Neural progenitor cell (in vitro differentiated cells): ENCODE results near the gene NEU4. TPM values are rescaled to one million over a fixed set of nuclear protein-coding genes. Genes with fewer than 3 reads are reported as not detected.

Experiments used
- DNase-seq: peaks from one replicate; pipeline ENCODE4 v3.0.0-alpha.2; 2016; ENCODE audit warnings: low spot score
- H2AFZ ChIP-seq: fragments of 200-600 bp; sonication (generic); replicated peaks from 2 replicates; pipeline ENCODE4 v1.6.1; 2016; ENCODE audit warnings: antibody characterized with exemption
- H3F3A ChIP-seq: fragments of 200-600 bp; sonication (generic); 2 replicates; pipeline ENCODE4 v1.6.1; 2016; ENCODE audit warnings: antibody characterized with exemption, low read depth
- H3K27ac ChIP-seq: fragments of 200-600 bp; sonication (generic); 2 replicates; pipeline ENCODE4 v1.5.1; 2016; ENCODE audit warnings: mild to moderate bottlenecking
- H3K27me3 ChIP-seq: fragments of 200-600 bp; sonication (generic); 2 replicates; pipeline ENCODE4 v1.6.1; 2016; ENCODE audit warnings: mild to moderate bottlenecking, moderate library complexity
- H3K36me3 ChIP-seq: fragments of 200-600 bp; sonication (generic); 2 replicates; pipeline ENCODE4 v1.5.1; 2016
- H3K4me1 ChIP-seq: fragments of 200-600 bp; sonication (generic); 2 replicates; pipeline ENCODE4 v1.6.1; 2016; ENCODE audit warnings: mixed run types
- H3K4me2 ChIP-seq: fragments of 200-600 bp; sonication (generic); 2 replicates; pipeline ENCODE4 v1.6.1; 2016
- H3K4me3 ChIP-seq: fragments of 200-600 bp; sonication (generic); 2 replicates; pipeline ENCODE4 v1.5.1; 2016
- H3K79me2 ChIP-seq: fragments of 200-600 bp; sonication (generic); 2 replicates; pipeline ENCODE4 v1.6.1; 2016; ENCODE audit warnings: low read depth
- H3K9ac ChIP-seq: fragments of 200-600 bp; sonication (generic); 2 replicates; pipeline ENCODE4 v1.6.1; 2016
- H3K9me3 ChIP-seq: fragments of 200-600 bp; sonication (generic); 2 replicates; pipeline ENCODE4 v1.5.1; 2016; ENCODE audit warnings: low read depth
- H4K20me1 ChIP-seq: fragments of 200-600 bp; sonication (generic); 2 replicates; pipeline ENCODE4 v1.6.1; 2016; ENCODE audit warnings: low read depth
- H3K27ac Mint-ChIP-seq: 3 replicates; pipeline ENCODE4 v1.8.0; 2021; ENCODE audit warnings: mixed read lengths
- H3K27me3 Mint-ChIP-seq: 2 replicates; pipeline ENCODE4 v1.8.0; 2022; ENCODE audit warnings: low read depth, mild to moderate bottlenecking, inconsistent platforms, moderate library complexity, mixed read lengths; ENCODE audit not compliant: insufficient read depth
- H3K36me3 Mint-ChIP-seq: 3 replicates; pipeline ENCODE4 v1.8.0; 2021; ENCODE audit warnings: mixed read lengths
- H3K4me1 Mint-ChIP-seq: 3 replicates; pipeline ENCODE4 v1.8.0; 2021; ENCODE audit warnings: mixed read lengths
- H3K4me3 Mint-ChIP-seq: 3 replicates; pipeline ENCODE4 v1.8.0; 2021; ENCODE audit warnings: mild to moderate bottlenecking, moderate library complexity, mixed read lengths
- H3K9me3 Mint-ChIP-seq: 3 replicates; pipeline ENCODE4 v1.8.0; 2020; ENCODE audit warnings: mixed read lengths
- CTCF ChIP-seq: fragments of 200-600 bp; sonication (generic); IDR thresholded peaks from 2 replicates; pipeline ENCODE4 v1.5.1; 2017; ENCODE audit warnings: antibody characterized with exemption, mild to moderate bottlenecking
- EZH2 ChIP-seq: fragments of 200-600 bp; sonication (generic); IDR thresholded peaks from 2 replicates; pipeline ENCODE4 v1.6.1; 2017; ENCODE audit warnings: antibody characterized with exemption, mild to moderate bottlenecking, moderate library complexity
- EZH2phosphoT487 ChIP-seq: fragments of 200-600 bp; sonication (generic); IDR thresholded peaks from 2 replicates; pipeline ENCODE4 v1.6.1; 2017; ENCODE audit warnings: antibody characterized with exemption
- total RNA-seq: library from RNA; depleted of rRNA; stranded (reverse); fragments of >200 nt; gene quantifications from 2 replicates; pipeline ENCODE4 v1.2.3, GENCODE V29; 2015; ENCODE audit warnings: low replicate concordance

NEU4 gene
- total RNA-seq, 1 donor from 2014 or later: not detected

GRCh38 chr2:241796610-241797138, 12.3 kb upstream of the NEU4 start:
- peaks cover 2% of the 10 kb centered on the region for H3K36me3 Mint-ChIP-seq
- no peak overlapping the region for H3K27ac ChIP-seq
- H3K4me1 Mint-ChIP-seq: no peaks in the 10 kb centered on the region
- no peak overlapping the region for H3K27ac Mint-ChIP-seq
- no peaks in the 10 kb centered on the region for H3K79me2 ChIP-seq
- no peaks in the 10 kb centered on the region for H3F3A ChIP-seq
- no peak overlapping the region for H3K4me3 Mint-ChIP-seq
- H3K4me2 ChIP-seq: no peak overlapping the region
- peaks cover 8% of the 10 kb centered on the region for H3K9me3 Mint-ChIP-seq
- H3K9me3 ChIP-seq: no peaks in the 10 kb centered on the region
- H3K36me3 ChIP-seq: no peaks in the 10 kb centered on the region
- H4K20me1 ChIP-seq: no peaks in the 10 kb centered on the region
- no peak overlapping the region for H3K9ac ChIP-seq
- TF ChIP-seq CTCF (no peak), EZH2 (no peak), EZH2phosphoT487 (no peak)
- H3K4me3 ChIP-seq: no peak overlapping the region
- H2AFZ ChIP-seq: no peak overlapping the region
- no peak for DNase-seq
- no peaks in the 10 kb centered on the region for H3K27me3 ChIP-seq
- peaks cover 9% of the 10 kb centered on the region for H3K27me3 Mint-ChIP-seq
- no peaks in the 10 kb centered on the region for H3K4me1 ChIP-seq

- no peaks in the 10 kb centered on the region for H3K27me3 ChIP-seq
- H3K4me3 ChIP-seq: no peak overlapping the region
- H4K20me1 ChIP-seq: no peaks in the 10 kb centered on the region
- no peak for TF ChIP-seq CTCF
- no peak for TF ChIP-seq EZH2
- TF ChIP-seq EZH2phosphoT487: no peak
- peaks cover 8% of the 10 kb centered on the region for H3K9me3 Mint-ChIP-seq
- no peaks in the 10 kb centered on the region for H3K4me1 ChIP-seq
- H3K27me3 Mint-ChIP-seq: peaks cover 9% of the 10 kb centered on the region
- no peaks in the 10 kb centered on the region for H3K36me3 ChIP-seq
- H3K4me1 Mint-ChIP-seq: no peaks in the 10 kb centered on the region
- H3K9ac ChIP-seq: no peak overlapping the region
- H3K4me2 ChIP-seq: no peak overlapping the region
- no peaks in the 10 kb centered on the region for H3F3A ChIP-seq
- no peak overlapping the region for H2AFZ ChIP-seq
- no peak overlapping the region for H3K27ac Mint-ChIP-seq
- H3K79me2 ChIP-seq: no peaks in the 10 kb centered on the region
- no peaks in the 10 kb centered on the region for H3K9me3 ChIP-seq
- no peak overlapping the region for H3K4me3 Mint-ChIP-seq
- DNase-seq: no peak
- no peak overlapping the region for H3K27ac ChIP-seq
- H3K36me3 Mint-ChIP-seq: peaks cover 2% of the 10 kb centered on the region
Observed at GRCh38 chr2:241797441-241798080, 11.4 kb upstream of the NEU4 start.

GRCh38 chr2:241798081-241798630, 10.8 kb upstream of the NEU4 start:
- no peak for DNase-seq
- TF ChIP-seq EZH2phosphoT487 (no peak), EZH2 (no peak), CTCF (no peak)
- peaks cover 5% of the 10 kb centered on the region for H3K27me3 ChIP-seq
- H3K9me3 ChIP-seq: no peaks in the 10 kb centered on the region
- H3K27ac Mint-ChIP-seq: no peak overlapping the region
- H3K4me1 Mint-ChIP-seq: no peaks in the 10 kb centered on the region
- no peak overlapping the region for H3K4me3 Mint-ChIP-seq
- no peaks in the 10 kb centered on the region for H3K36me3 ChIP-seq
- H3K27ac ChIP-seq: no peak overlapping the region
- peaks cover 8% of the 10 kb centered on the region for H3K9me3 Mint-ChIP-seq
- H3K36me3 Mint-ChIP-seq: peaks cover 2% of the 10 kb centered on the region
- no peaks in the 10 kb centered on the region for H3K4me1 ChIP-seq
- no peaks in the 10 kb centered on the region for H3F3A ChIP-seq
- no peaks in the 10 kb centered on the region for H3K79me2 ChIP-seq
- H3K4me2 ChIP-seq: no peak overlapping the region
- no peak overlapping the region for H3K9ac ChIP-seq
- no peaks in the 10 kb centered on the region for H4K20me1 ChIP-seq
- no peak overlapping the region for H2AFZ ChIP-seq
- no peak overlapping the region for H3K4me3 ChIP-seq
- peaks cover 9% of the 10 kb centered on the region for H3K27me3 Mint-ChIP-seq
